GM21737 (cell line): ENCODE measurements around the gene SCN2A.

Source experiments
- ATAC-seq: cut with Tn5 transposase; IDR thresholded peaks from one replicate; pipeline ENCODE4 v1.9.1; 2021; ENCODE audit warnings: mild to moderate bottlenecking, moderate library complexity; ENCODE audit not compliant: unreplicated experiment

The SCN2A gene

DNA sequence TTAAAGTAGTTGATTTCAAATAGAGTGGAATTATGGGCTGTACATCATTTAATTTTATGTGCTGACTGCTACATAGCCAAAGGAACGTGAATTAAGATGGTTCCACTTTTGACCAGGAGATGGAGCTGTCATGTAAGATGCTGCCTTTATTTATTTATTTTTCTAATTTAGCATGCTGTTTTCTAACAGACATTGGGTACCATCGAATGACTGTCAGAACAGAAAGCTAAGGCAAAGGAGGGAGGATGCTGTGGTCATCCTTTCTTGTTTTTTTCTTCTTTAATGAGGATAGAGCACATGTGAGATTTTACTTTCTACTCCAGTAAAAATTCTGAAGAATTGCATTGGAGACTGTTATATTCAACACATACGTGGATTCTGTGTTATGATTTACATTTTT is at the start of gene SCN2A:
Gene SCN2A, plus strand, starts transcription at position 185 of the 400 bp plus-strand sequence. CDS start 56,410 bp downstream, outside the sequence.
- ATAC-seq, result no peak

DNA sequence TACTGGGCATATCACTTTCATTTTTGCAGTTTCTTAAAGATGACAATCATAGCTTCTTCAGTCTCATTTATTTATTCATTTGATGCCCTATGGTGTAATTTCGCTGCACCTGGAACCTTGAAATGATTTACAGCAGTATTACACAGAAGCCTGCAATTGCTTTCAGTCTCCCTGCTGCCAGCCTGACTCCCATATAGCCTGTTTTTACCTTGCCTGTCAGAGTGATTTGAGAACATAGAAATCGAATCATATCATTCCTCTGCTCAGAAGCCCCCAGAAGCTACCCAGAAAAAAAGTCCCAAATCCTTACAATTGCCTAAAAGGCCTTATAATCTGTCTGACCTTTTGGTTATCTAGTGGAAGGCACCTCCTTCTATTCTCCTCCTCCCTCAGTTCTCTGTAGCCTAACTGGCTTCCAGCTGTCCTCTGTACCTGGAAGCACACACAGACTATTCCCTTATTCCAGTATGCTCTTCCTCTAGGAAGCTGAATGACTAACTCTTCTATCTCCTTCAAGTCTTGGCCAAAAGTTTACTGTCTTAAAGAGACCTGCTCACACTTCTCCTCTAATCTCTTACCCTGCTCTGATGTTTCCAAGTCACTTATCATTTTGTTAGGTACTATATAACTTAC is 48.0 kb upstream of the SCN2A start:
- no peak for ATAC-seq

DNA sequence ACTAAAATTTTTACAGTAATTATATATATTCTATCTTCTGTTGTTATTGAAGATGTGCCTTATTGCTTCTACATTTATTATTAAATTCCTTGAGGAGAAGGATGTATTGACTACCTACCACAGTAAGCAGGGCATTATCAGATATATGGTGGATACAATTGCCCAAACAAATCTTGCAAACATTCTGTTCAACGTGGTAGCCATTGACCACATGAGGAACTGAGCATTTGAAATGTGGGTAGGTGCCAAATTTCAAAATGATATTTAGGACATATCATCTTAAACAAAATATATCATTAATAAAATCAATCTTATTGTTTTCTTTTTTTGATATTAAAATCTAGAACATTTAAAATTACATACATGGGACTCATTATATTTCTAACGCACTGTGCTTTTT is 46.5 kb upstream of the SCN2A start:
- ATAC-seq, result no peak

DNA sequence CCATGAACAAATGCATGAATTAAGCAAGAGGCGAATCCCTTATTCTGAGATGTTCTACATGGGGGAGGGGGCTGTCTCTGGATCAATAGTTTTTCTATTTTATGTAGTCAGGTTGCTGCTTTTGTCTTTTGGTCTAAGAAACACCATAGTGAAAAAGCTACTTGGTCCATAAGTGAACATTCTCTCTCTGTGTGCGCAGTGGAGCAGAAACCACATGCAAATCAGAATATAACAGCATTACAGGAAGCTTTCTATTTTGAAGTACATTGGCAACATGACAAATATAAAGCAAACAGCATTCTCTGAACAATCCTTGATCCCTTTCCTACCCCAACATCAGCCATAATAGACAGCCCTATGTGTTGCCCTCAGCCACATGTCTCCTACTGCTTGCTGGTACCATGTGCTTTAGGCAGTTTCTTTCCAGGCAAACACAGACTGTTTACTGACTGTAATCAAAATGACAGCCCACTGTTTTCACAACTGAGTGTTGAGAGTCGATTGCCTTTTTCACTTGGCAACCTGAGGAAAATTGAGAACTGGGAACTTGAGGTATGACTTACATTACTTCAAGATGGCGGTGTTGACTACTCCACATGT is 45.9 kb upstream of the SCN2A start:
- ATAC-seq, result peak; percentile 94

DNA sequence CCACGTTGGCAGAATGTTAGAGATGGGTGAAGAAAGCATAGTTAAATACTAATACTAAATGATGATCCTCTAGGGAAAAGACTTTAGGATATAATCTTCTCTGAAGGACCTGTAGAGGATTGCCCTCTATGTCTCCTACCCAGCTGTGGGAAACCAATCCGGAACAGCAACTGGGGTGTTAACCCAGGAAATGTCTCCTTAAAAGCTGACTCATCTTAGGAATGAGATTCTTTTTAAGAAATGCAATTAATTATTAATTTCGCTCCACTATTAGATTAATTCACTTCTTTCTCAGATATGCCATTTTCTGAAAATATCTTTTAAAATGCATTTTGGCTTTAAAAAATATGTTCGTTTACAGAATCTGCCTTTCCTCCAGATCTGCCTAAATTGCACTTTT is 42.8 kb upstream of the SCN2A start:
- ATAC-seq, result no peak

DNA sequence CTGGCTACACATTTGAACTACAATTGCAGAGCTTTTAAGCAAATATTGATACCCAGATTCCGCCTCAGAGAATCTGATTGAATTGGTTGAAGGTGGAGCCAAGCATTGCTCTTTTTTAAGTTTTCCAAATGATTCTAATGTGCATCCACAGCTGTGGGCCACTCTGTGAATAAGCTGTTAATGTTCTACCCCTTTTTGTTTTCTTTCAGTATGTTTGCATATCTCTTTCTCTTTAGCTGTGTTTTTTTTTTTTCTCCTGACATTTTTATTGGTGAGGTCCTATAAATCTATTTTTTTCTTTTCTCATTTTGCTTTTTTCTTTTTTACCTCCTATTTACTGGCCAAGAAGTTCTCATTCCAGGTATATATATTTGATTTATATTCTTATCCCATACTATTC is 41.9 kb upstream of the SCN2A start:
- ATAC-seq, result no peak

DNA sequence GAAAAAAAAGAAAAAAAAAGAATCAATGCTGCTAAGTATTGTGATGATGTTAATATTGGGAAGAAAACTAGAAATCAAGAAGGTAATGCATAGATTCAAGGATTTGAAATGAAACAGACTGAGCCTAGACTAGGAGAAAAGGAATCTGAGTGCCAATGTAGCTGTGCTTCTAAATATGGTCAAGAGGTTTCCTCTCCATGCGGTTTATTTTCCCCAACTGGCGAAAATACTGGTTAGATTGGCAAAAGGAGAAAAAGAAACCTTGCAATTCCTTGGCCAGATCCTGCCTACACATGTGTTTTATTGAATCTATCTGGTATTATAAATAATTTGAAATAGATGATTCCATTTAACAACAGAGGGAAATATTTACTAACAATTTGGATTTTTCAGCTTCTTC is 41.0 kb upstream of the SCN2A start:
- ATAC-seq, result no peak

DNA sequence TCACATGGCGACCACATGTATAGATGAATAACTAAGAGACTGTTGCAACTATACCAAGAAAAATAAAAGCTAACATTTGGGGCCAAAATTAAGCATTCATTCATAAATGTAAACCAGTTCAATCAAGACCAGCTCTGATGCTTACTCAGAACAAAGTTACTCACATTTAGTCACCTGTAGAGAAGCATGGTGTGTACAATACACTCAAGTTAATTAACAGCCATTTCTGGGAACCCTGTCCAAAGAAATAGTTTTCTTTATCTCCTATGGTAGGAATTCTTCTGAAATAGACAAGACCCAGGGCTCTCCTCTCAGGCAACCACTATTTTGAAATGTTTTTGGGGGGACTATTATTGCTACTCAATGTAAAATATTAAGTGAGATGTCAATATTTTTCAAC is 37.0 kb upstream of the SCN2A start:
- ATAC-seq, result no peak

DNA sequence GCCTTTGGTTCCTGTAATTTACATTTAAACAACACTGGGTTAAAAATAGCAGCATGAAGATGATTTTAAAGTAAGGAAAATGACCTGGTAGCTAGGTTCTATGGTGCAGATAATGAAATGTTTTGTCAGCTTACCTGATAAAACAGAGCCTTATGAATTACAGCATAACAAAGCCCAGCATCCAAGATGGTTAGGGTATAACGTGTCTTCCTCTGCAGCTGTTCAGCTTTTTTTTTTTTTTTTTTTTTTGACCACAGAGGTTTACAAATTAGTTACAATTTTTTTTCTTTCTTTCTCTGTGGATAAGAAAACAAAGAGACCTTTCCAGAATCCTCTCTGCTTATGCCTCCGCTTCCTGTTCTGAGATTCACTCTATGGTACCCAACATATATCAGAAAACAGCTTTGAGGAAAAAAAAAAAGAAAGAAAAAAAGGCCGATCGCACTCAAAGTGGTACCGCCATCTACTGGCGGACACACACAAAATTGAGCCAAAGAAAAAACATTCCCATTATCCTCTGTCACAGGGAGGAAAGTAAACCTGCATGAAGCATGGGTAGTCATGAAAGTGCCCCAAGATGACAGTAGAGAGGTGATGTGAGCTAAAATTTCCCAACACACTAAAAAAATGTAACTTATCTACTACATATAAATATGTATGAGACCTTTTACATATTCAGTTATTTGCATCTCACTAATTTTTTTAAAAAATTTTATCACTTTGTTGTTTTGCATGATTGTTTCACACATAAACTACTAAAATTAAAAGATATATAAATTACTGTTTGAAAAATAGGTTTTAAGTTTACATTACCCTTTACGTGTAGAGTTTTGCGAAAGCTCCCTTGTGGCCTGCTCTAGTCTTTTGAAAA is 35.3 kb upstream of the SCN2A start, which contains the start of gene SCN3A:
Gene SCN3A, minus strand, starts transcription at position 362 of the 871 bp plus-strand sequence. CDS start 27,656 bp downstream, outside the sequence.
- peak; percentile 59 for ATAC-seq

DNA sequence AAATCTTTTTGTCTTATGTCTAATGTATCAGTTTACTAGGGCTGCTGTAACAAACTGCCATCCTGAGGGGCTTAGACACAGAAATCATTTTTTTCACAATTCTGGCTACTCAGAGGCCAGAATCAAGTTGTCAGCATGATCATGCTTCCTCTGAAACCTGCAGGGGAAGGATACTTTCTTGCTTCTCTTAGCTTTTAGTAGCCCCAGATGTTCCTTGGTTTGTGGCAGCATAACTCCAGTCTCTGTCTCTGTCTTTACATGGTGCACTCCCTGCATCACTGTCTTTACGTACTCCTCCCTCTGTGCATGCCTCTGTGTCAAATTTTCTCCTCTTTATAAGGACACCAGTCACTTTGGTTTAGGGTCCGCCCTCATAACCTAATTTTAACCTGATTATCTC is 33.3 kb upstream of the SCN2A start:
- no peak for ATAC-seq

DNA sequence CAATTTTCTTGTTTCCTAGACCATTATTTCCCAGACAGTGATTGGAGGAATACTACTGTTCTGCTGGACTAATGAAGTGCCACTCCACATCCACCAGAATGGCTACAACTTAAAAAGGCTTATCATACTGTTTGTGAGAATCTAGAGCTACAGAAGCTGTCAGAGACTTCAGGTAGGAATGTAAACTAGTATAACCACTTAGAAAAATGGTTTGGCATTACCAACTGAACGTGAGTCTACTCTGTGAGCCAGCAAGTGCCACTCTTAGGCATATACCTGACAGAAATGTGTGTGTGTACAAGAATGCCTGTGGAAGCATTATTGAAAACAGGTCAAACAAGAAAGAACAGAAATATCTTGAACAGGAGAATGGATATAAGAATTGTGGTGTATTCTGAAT is 31.1 kb upstream of the SCN2A start:
- no peak for ATAC-seq

DNA sequence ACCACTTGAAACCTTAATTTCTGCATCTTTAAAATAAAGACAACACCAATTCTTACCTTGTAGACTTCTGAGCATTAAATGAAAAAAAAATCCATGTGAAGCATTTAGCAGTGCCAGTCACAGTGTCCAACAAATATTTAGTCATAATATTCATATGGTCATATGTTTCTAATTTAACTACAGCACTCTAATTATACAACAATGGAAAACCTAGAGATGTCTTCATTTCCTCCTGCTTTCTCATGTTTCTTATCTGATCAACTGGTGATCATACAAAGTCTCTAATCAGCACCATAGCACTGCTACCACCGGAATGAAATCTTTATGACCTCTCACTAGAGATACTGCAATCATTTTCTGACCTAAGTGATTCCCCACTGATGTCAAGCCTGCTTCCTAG is 25.1 kb upstream of the SCN2A start:
- ATAC-seq, result no peak

DNA sequence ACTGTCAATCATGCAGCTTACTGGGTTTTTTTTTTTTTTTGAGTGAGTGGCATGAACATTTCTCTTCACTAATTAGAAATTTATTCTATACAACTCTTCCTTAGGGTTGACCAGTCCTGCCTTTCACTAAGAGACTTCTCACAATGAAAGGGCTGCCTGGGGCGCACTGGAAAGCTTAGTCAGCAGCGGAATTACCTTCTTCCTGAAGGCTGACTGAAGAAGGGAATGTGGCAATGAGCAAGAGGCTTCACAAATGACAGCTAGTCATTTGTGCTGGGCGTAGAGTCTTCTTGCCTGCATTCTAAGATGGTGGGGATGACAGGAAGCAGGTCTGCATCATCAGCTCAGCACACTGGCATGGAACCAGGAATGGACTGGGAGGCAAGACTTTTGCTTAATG is 19.7 kb upstream of the SCN2A start:
- ATAC-seq, result no peak

DNA sequence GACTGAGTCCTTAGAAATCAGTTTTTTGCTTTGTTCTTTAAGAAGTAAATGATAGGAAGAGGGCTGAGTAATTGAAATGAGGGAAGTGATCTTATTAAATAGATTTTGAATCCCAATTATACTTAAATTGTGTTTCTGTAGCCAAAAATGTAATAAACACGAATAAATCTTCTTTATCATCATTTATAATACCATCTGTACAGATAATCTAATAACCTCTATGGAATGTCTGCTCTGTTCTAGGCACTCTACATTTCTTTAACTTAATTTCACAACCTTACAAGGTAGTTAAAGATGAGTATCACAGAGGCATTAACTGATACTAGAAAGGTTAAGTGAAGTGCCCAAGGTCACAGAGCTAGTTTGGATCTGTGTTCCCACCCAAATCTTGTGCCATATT is 14.3 kb upstream of the SCN2A start:
- no peak for ATAC-seq

DNA sequence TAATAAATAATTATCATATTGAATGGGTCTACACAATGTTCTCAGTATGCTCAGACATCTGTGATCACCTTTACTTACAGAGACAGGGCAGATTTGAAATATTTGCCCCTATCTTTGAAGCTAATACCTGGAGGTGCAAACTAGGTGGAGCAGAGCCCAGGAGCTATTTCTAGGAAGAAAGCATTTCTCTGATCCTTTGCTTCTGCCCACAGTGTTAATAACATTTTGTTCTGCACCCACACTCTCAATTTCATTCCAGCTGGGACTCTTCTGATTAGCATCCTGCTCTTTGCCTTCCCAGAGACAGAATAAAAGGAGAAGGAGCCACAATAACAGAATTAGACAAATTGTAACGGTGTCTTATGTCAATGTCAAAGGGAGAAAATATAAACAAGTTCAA is 11.6 kb upstream of the SCN2A start:
- ATAC-seq, result no peak

DNA sequence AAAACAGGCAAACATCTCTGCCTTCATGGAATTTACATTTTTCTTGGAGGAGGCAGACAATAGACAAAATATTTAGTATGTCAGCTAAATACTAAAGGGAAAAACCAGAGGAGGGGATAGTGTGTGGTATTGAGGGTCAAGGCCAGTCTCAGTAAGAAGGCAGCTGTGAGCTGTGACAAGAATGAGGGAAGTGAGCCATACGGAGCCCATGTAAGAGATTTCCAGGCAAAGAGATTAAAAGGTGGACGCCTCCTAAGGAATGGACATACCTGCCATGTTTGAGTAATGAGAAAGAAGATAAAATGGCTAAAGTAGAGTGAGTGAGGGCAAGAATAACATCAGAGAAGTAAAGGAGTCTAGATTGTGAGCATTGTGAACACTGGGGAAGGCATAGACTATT is 2.2 kb upstream of the SCN2A start:
- no peak for ATAC-seq

DNA sequence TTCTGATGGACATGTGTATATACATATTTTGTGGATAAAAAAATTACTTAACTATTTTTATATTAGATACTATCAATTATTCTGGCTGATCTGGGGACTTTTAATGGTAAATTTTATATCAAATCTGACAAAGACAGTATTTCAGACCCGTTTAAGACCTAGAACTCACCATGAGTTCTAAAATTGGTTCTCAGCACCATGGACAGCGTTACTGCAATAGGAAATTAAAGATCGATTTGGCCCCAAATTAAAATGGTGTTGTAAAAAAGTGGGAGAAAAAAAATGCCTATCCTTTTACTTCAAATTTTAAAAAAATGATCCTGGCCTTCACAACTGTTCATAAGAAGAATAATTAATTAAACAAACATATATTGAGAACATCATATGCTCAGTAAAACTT is 919 bp upstream of the SCN2A start:
- ATAC-seq, result no peak

DNA sequence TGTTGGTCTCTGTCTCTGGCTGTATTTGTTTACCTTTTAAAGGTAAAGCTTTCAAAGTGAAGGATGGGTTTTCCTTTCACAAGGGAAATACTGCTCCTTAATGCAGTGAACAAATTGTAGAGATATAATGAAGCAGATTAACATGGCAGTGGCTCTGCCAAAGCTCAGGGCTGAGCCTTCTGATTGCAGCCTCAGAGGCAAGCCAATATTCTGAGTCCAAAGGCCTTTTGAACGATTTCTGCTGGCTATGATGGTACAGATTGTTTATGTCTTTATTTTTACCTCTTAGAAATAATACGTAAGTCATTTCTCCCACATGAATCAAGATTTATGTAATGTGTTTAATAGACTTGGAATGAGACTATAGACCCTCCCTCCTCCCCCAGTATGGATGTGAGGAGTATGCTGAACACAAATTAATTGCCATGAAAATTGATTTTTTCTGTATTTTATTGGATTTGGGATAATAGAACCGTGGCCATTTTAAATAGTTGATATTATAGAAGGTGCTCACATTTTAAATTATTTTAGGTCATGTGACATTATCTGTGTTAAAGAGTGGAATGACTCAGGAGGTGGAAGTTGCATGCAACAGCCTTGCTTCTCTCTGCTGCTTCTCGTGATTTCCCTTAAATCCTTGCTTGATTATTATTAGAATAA is 772 bp downstream of the SCN2A start:
- no peak for ATAC-seq

DNA sequence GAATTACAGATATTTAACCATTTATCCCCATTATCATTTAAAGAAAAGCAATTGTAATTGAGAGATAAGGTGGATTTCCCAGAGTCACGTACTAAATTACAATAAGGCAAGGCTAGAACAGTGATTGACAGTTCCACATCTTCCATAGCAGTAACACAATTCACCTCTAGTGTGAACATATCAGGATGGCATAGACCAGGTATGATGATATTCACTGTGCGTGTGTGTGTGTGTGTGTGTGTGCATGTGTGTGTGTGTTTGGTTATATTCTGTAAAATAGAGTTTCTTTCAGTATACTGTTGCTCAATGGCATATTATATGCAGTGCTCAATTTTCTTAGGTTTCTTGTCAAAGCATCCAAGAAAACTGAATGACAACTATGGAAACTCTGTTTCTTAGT is 1.7 kb downstream of the SCN2A start:
- no peak for ATAC-seq

DNA sequence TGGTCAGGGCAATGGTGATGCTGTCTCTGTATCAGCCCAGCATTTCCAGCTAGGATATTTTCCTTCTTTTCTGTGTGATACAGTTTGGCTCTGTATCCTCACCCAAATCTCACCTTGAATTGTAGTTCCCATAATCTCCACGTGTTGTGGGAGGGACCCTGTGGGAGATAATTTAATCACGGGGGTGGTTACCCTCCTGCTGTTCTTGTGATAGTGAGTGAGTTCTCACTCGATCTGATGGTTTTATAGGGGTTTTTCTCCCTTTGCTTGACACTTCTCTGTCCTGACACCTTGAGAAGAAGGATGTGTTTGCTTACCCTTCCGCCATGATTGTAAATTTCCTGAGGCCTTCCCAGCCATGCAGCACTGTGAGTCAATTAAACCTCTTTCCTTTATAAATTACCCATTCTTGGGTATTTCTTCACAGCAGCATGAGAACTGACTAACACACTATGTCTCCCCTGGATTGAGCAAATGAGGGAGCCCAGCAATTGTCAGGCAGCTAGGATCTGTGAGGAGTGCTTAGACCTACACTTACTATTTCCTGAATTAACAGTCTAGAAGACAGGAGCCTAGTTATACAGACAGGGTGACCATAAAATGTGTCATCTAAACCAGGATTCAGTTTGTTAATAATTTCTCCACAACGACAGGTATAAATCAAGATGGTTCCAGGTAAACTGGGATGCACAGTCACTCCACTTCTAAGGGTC is 6.0 kb downstream of the SCN2A start:
- ATAC-seq, result no peak

DNA sequence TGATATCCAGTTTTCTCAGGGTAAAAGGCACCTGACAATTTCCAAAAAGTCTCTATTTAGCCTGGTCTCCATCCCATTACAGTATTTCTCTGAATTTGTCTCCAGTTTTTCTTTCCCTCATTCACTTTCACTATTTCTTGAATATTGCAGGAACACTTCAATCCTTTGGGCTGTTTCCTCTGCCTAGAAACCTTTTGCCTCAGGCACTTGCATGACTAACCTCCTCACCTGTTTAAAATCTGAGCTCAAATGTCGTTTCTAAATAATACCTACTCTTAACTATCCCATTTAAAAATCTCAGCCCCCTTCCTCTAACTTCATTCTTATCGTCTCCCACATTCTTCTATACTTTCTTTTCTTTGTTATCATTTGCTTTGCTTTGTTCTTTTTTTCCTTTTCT is 9.0 kb downstream of the SCN2A start:
- no peak for ATAC-seq
